H1 (cell line): Measurements from ENCODE around the gene FRMPD2. TPM values are rescaled to one million over a fixed set of nuclear protein-coding genes. Genes with fewer than 3 reads are reported as not detected.

Experiments
- CTCF ChIA-PET: fragments of 300-600 bp; sonication (Branson Sonifier 250); formaldehyde crosslinking; loops from one replicate; lab custom pipeline; 2021; ENCODE audit not compliant: partially characterized antibody; lab: Charles Lee
- POLR2A ChIA-PET: fragments of 300-600 bp; sonication (Branson Sonifier 250); formaldehyde crosslinking; loops from one replicate; lab custom pipeline; 2021; ENCODE audit warnings: inconsistent platforms; ENCODE audit not compliant: partially characterized antibody; lab: Charles Lee
- DNase-seq, 2 experiments: peaks; one replicate each; pipeline versions ENCODE4 v3.0.0 to v3.0.0-alpha.2; 2010 to 2022; ENCODE audit warnings: low spot score in 2 of 2, low read depth in 1 of 2, mixed read lengths in 1 of 2
- FAIRE-seq: peaks from 2 replicates; lab custom pipeline; 2011; peaks lifted over from hg19 to GRCh38; lab: Jason Lieb, UNC
- H2AFZ ChIP-seq: 2 replicates; pipeline ENCODE4 v1.8.1; 2012; ENCODE audit warnings: low read length, inconsistent platforms
- H2AK5ac ChIP-seq: 2 replicates; pipeline ENCODE4 v1.6.1; 2013; ENCODE audit warnings: low read depth, low read length
- H2BK120ac ChIP-seq: replicated peaks from 2 replicates; pipeline ENCODE3; 2013; ENCODE audit warnings: low read depth, low read length, inconsistent platforms
- H2BK12ac ChIP-seq: 2 replicates; pipeline ENCODE4 v1.6.1; 2013; ENCODE audit warnings: low read depth, low read length
- H2BK15ac ChIP-seq: 2 replicates; pipeline ENCODE4 v1.6.1; 2013; ENCODE audit warnings: low read length
- H2BK20ac ChIP-seq: 2 replicates; pipeline ENCODE4 v1.6.1; 2013; ENCODE audit warnings: low read length
- H2BK5ac ChIP-seq: 2 replicates; pipeline ENCODE4 v1.6.1; 2013; ENCODE audit warnings: low read depth, low read length
- H3K14ac ChIP-seq: 2 replicates; pipeline ENCODE4 v1.6.1; 2013; ENCODE audit warnings: inconsistent platforms; ENCODE audit not compliant: insufficient read length
- H3K18ac ChIP-seq: 2 replicates; pipeline ENCODE4 v1.6.1; 2013; ENCODE audit warnings: low read length; ENCODE audit errors: extremely low read depth
- H3K23ac ChIP-seq: 2 replicates; pipeline ENCODE4 v1.6.1; 2013; ENCODE audit warnings: inconsistent platforms; ENCODE audit not compliant: insufficient read length
- H3K23me2 ChIP-seq: 2 replicates; pipeline ENCODE4 v1.6.1; 2013; ENCODE audit warnings: low read depth, low read length
- H3K27ac ChIP-seq: 2 replicates; pipeline ENCODE4 v1.6.1; 2011; ENCODE audit warnings: low read depth, low read length, inconsistent platforms
- H3K27me3 ChIP-seq, 4 experiments: replicated peaks in 1 of 4; 1 replicate in 1 of 4; 2 replicates in 3 of 4; pipeline versions ENCODE4 v1.6.1 to v1.8.1; 2011 to 2013; ENCODE audit warnings: low read length in 3 of 4, mild to moderate bottlenecking in 3 of 4, inconsistent platforms in 2 of 4, mixed read lengths in 2 of 4, moderate library complexity in 1 of 4; ENCODE audit not compliant: control insufficient read depth in 3 of 4, insufficient read depth in 3 of 4; ENCODE audit errors: extremely low read depth in 1 of 4
- H3K36me3 ChIP-seq, 4 experiments: 2 replicates each; pipeline versions ENCODE4 v1.6.1 to v1.8.1; 2011 to 2013; ENCODE audit warnings: mild to moderate bottlenecking in 4 of 4, low read length in 3 of 4, moderate library complexity in 2 of 4, control low read depth in 1 of 4, inconsistent platforms in 1 of 4; ENCODE audit not compliant: insufficient read depth in 4 of 4, control insufficient read depth in 2 of 4
- H3K4ac ChIP-seq: replicated peaks from 2 replicates; pipeline ENCODE3; 2013; ENCODE audit warnings: low read length, low read depth, mixed read lengths, inconsistent platforms; ENCODE audit not compliant: insufficient read length
- H3K4me1 ChIP-seq, 4 experiments: replicated peaks in 1 of 4; 1 replicate in 1 of 4; 2 replicates in 3 of 4; pipeline versions ENCODE4 v1.6.1 to v1.8.1; 2011 to 2013; ENCODE audit warnings: low read length in 3 of 4, inconsistent platforms in 2 of 4, mixed read lengths in 1 of 4; ENCODE audit not compliant: insufficient read depth in 4 of 4, control insufficient read depth in 3 of 4
- H3K4me2 ChIP-seq, 2 experiments: 2 replicates each; pipeline versions ENCODE4 v1.6.1 to v1.8.1; 2011 to 2013; ENCODE audit warnings: low read depth in 2 of 2, low read length in 2 of 2, control low read depth in 1 of 2, inconsistent platforms in 1 of 2, mild to moderate bottlenecking in 1 of 2; ENCODE audit not compliant: insufficient read depth in 1 of 2
- H3K4me3 ChIP-seq, 4 experiments: fragments of 200-600, 300-600 bp in 1 of 4; sonication (generic), shearing (Covaris generic), sonication (Bioruptor Twin) in 1 of 4; 2 replicates each; pipeline versions ENCODE4 v1.5.1 to v1.8.1; 2011 to 2016; ENCODE audit warnings: low read length in 4 of 4, low read depth in 3 of 4, control low read depth in 2 of 4, inconsistent platforms in 2 of 4, mild to moderate bottlenecking in 2 of 4, mixed read lengths in 1 of 4, moderate library complexity in 1 of 4; ENCODE audit not compliant: insufficient read depth in 2 of 4; ENCODE audit errors: extremely low read depth in 1 of 4
- H3K56ac ChIP-seq: replicated peaks from 2 replicates; pipeline ENCODE3; 2013; ENCODE audit warnings: low read depth, mild to moderate bottlenecking, mixed read lengths, low read length, inconsistent platforms; ENCODE audit not compliant: insufficient read length
- H3K79me1 ChIP-seq: 2 replicates; pipeline ENCODE4 v1.6.1; 2013; ENCODE audit warnings: low read depth, low read length, control low read depth
- H3K79me2 ChIP-seq, 2 experiments: 2 replicates each; pipeline versions ENCODE4 v1.6.1 to v1.8.1; 2012 to 2013; ENCODE audit warnings: low read length in 2 of 2, mild to moderate bottlenecking in 2 of 2, inconsistent platforms in 1 of 2; ENCODE audit not compliant: insufficient read depth in 2 of 2, control insufficient read depth in 1 of 2
- H3K9ac ChIP-seq, 4 experiments: replicated peaks in 1 of 4; 1 replicate in 1 of 4; 2 replicates in 3 of 4; pipeline versions ENCODE4 v1.6.1 to v1.8.1; 2011 to 2013; ENCODE audit warnings: low read depth in 3 of 4, low read length in 3 of 4, control low read depth in 2 of 4, mild to moderate bottlenecking in 2 of 4, moderate library complexity in 2 of 4, inconsistent platforms in 1 of 4; ENCODE audit errors: extremely low read depth in 1 of 4
- H3K9me3 ChIP-seq, 2 experiments: 2 replicates each; pipeline versions ENCODE4 v1.6.1 to v1.8.1; 2012 to 2013; ENCODE audit warnings: mild to moderate bottlenecking in 2 of 2, moderate library complexity in 2 of 2, control low read depth in 1 of 2, inconsistent platforms in 1 of 2, low read depth in 1 of 2, low read length in 1 of 2, mixed read lengths in 1 of 2; ENCODE audit not compliant: insufficient read depth in 2 of 2
- H4K20me1 ChIP-seq, 2 experiments: replicated peaks in 1 of 2; 2 replicates each; pipeline versions ENCODE3 to v1.8.1; 2011 to 2013; ENCODE audit warnings: inconsistent platforms in 2 of 2, low read length in 2 of 2, mild to moderate bottlenecking in 1 of 2; ENCODE audit not compliant: insufficient read depth in 2 of 2, control insufficient read depth in 1 of 2
- H4K5ac ChIP-seq: 2 replicates; pipeline ENCODE4 v1.6.1; 2013; ENCODE audit warnings: low read length, low read depth, mixed read lengths, inconsistent platforms; ENCODE audit not compliant: insufficient read length
- H4K8ac ChIP-seq: 2 replicates; pipeline ENCODE4 v1.8.0; 2013; ENCODE audit warnings: mild to moderate bottlenecking, moderate library complexity, low read length, inconsistent platforms; ENCODE audit not compliant: insufficient read depth; ENCODE audit errors: extremely low read depth
- H4K91ac ChIP-seq: replicated peaks from 2 replicates; pipeline ENCODE3; 2013; ENCODE audit warnings: low read length, mixed read lengths, inconsistent platforms; ENCODE audit not compliant: insufficient read length
- ATF3 ChIP-seq: IDR thresholded peaks from 2 replicates; pipeline ENCODE4 v1.6.1; 2011; ENCODE audit warnings: low read depth, mild to moderate bottlenecking, low read length; ENCODE audit not compliant: insufficient read depth
- CBX8 ChIP-seq: fragments of 300-800, 300-1000 bp; sonication (generic); IDR thresholded peaks from 2 replicates; pipeline ENCODE4 v1.7.1; 2016; ENCODE audit warnings: low read depth, low read length, borderline replicate concordance
- EGR1 ChIP-seq: IDR thresholded peaks from 2 replicates; pipeline ENCODE4 v1.6.1; 2011; ENCODE audit warnings: low read depth, low read length, borderline replicate concordance
- GABPA ChIP-seq: IDR thresholded peaks from 2 replicates; pipeline ENCODE4 v1.6.1; 2011; ENCODE audit warnings: mild to moderate bottlenecking, low read length, moderate library complexity, borderline replicate concordance; ENCODE audit not compliant: insufficient read depth
- NANOG ChIP-seq: IDR thresholded peaks from 2 replicates; pipeline ENCODE4 v1.6.1; 2011; ENCODE audit warnings: low read length, low read depth, mild to moderate bottlenecking, inconsistent platforms; ENCODE audit not compliant: insufficient read depth, poor library complexity, severe bottlenecking
- POLR2A ChIP-seq, 2 experiments: IDR thresholded peaks; 1 replicate in 1 of 2; 2 replicates in 1 of 2; pipeline ENCODE4 v1.6.1; 2011; ENCODE audit warnings: low read depth in 2 of 2, low read length in 2 of 2, mild to moderate bottlenecking in 2 of 2; ENCODE audit errors: control extremely low read depth in 1 of 2
- SRF ChIP-seq: IDR thresholded peaks from 2 replicates; pipeline ENCODE4 v1.6.1; 2011; ENCODE audit warnings: mild to moderate bottlenecking, low read depth, low read length, moderate library complexity
- WGBS, 2 experiments: shearing (Covaris generic) in 1 of 2; methylation state at CpG; one replicate each; pipeline versions ENCODE4 v1.1.6 to v1.1.7; 2013 to 2015; ENCODE audit warnings: low lambda C conversion rate in 2 of 2, mixed read lengths in 2 of 2, inconsistent platforms in 1 of 2, low coverage in 1 of 2, missing lambda C conversion rate in 1 of 2; ENCODE audit not compliant: insufficient replicate concordance in 2 of 2, insufficient coverage in 1 of 2, insufficient read length in 1 of 2; ENCODE audit errors: extremely low coverage in 1 of 2, missing lambda C conversion rate in 1 of 2; 5-methylcytosine and 5-hydroxymethylcytosine counted together
- polyA plus RNA-seq, 7 experiments: library from polyadenylated mRNA; depleted of rRNA in 3 of 7; stranded (reverse) in 5 of 7; unstranded in 2 of 7; fragments of >200 nt in 5 of 7; fragments of 200-250 nt in 2 of 7; gene quantifications; 1 replicate in 5 of 7; 2 replicates in 1 of 7; 4 replicates in 1 of 7; pipeline versions ENCODE4 v1.2.1 to v1.2.3, GENCODE V29; 2011 to 2013; ENCODE audit warnings: missing spikeins in 2 of 7, mixed read lengths in 2 of 7
- total RNA-seq: library from RNA; stranded (reverse); fragmentation: NEBNext Ultra II Directional; extraction: Animal tissue kit (Norgen Biotek cat#: 25700); gene quantifications from 2 replicates; pipeline ENCODE4 v1.2.1, GENCODE V29; 2021

FRMPD2 gene
- total and polyA plus RNA-seq, 2 of the 8 experiments (the other 6 are each of a cell fraction or from before 2014, with no cell fraction given) = 0.07 to 0.47 TPM

- no peak overlapping the region for H2BK12ac ChIP-seq
- no peak overlapping the region for H2AK5ac ChIP-seq
- FAIRE-seq = no peak
- no peak overlapping the region for H4K8ac ChIP-seq
- H4K91ac ChIP-seq = no peak overlapping the region
- no peak overlapping the region for H2BK15ac ChIP-seq
- 94% methylated on average over 5 of the region's 5 CpGs; no CpG with 5 or more reads in 1 of the 2 experiments for WGBS, 2 experiments
- no peak overlapping the region for H3K56ac ChIP-seq
- no peak overlapping the region for H3K18ac ChIP-seq
- H3K4me3 ChIP-seq = no peak overlapping the region
- H3K9me3 ChIP-seq = peaks cover 8 to 17% of the 10 kb centered on the region in 2 experiments
- H3K14ac ChIP-seq = no peak overlapping the region
- H3K79me1 ChIP-seq = no peaks in the 10 kb centered on the region
- no peak overlapping the region for H3K23ac ChIP-seq
- H3K4me1 ChIP-seq = no peaks in the 10 kb centered on the region
- no peak for DNase-seq
- no peak overlapping the region for H3K4me2 ChIP-seq
- H3K23me2 ChIP-seq = no peaks in the 10 kb centered on the region
- no peak overlapping the region for H2AFZ ChIP-seq
- H3K36me3 ChIP-seq = no peaks in the 10 kb centered on the region
- no peaks in the 10 kb centered on the region for H3K27me3 ChIP-seq
- CTCF ChIA-PET = interaction anchor here (1.7 kb wide), 1 partner anchor 10 kb away, joined by 4 read pairs; the partner anchor contains the start of gene FRMPD2
- no peak overlapping the region for H3K27ac ChIP-seq
- H2BK20ac ChIP-seq = no peak overlapping the region
- no peak overlapping the region for H3K9ac ChIP-seq
- POLR2A ChIA-PET = no interaction called here
- no peak overlapping the region for H2BK5ac ChIP-seq
- no peaks in the 10 kb centered on the region for H4K20me1 ChIP-seq
- no peak overlapping the region for H2BK120ac ChIP-seq
- no peak overlapping the region for H4K5ac ChIP-seq
- H3K79me2 ChIP-seq = no peaks in the 10 kb centered on the region
- no peak overlapping the region for H3K4ac ChIP-seq
- TF ChIP-seq SRF = no peak
- no peak for TF ChIP-seq EGR1
- TF ChIP-seq NANOG = no peak
- TF ChIP-seq CBX8 = no peak
- no peak for TF ChIP-seq ATF3
- TF ChIP-seq POLR2A (IDR thresholded peaks at IDR 0.05; ENCODE audit: control extremely low read depth in 1 of 2, low read depth in 2 of 2, low read length in 2 of 2) = no peak
- TF ChIP-seq GABPA = no peak
These were observed 11.2 kb upstream of the FRMPD2 start for GRCh38 chr10:48285710-48286109.
